ENCODE results near the gene TRIM32.

TRIM32 gene

GRCh38 chr9:116713271-116713670 lies 26.2 kb downstream of the TRIM32 start (continued):
- TF ChIP-seq TSHZ2 (CRISPR knock-in tag; IDR thresholded peaks at IDR 0.05) = no peak
- TF ChIP-seq GLIS3 (CRISPR knock-in tag; IDR thresholded peaks at IDR 0.05) = no peak
- TF ChIP-seq TCF4 (CRISPR knock-in tag; IDR thresholded peaks at IDR 0.05; ENCODE audit: borderline replicate concordance) = no peak
- TF ChIP-seq ZNF8 (CRISPR knock-in tag; IDR thresholded peaks at IDR 0.05) = no peak
- TF ChIP-seq CSDC2 (CRISPR knock-in tag; IDR thresholded peaks at IDR 0.05) = no peak
- TF ChIP-seq OSR1 (CRISPR knock-in tag; IDR thresholded peaks at IDR 0.05) = no peak
- no peak for TF ChIP-seq PATZ1 (CRISPR knock-in tag; IDR thresholded peaks at IDR 0.05; ENCODE audit: borderline replicate concordance)
- no peak for TF ChIP-seq ZNF70 (CRISPR knock-in tag; IDR thresholded peaks at IDR 0.05)
- no peak for TF ChIP-seq TOX (CRISPR knock-in tag; IDR thresholded peaks at IDR 0.05; ENCODE audit: borderline replicate concordance)

- TF ChIP-seq ARNTL (CRISPR knock-in tag; IDR thresholded peaks at IDR 0.05; ENCODE audit: borderline replicate concordance, low read depth) = no peak
- no peak for TF ChIP-seq ESRRG (CRISPR knock-in tag; IDR thresholded peaks at IDR 0.05)
- no peak for TF ChIP-seq RARB (CRISPR knock-in tag; IDR thresholded peaks at IDR 0.05)
- no peak for TF ChIP-seq SNAI2 (CRISPR knock-in tag; IDR thresholded peaks at IDR 0.05)
- no peak for TF ChIP-seq GLIS3 (CRISPR knock-in tag; IDR thresholded peaks at IDR 0.05)
- no peak for TF ChIP-seq PATZ1 (CRISPR knock-in tag; IDR thresholded peaks at IDR 0.05; ENCODE audit: borderline replicate concordance)
- no peak for TF ChIP-seq ZC3H10 (CRISPR knock-in tag; IDR thresholded peaks at IDR 0.05)
- no peak; the same call in 2 of the 3 replicates for ATAC-seq
Measured at GRCh38 chr9:116715751-116716150, 28.6 kb downstream of the TRIM32 start.

- no peak for ATAC-seq
- TF ChIP-seq GLIS3 (CRISPR knock-in tag; IDR thresholded peaks at IDR 0.05) (no peak), TSHZ2 (CRISPR knock-in tag; IDR thresholded peaks at IDR 0.05) (no peak), ZFP3 (CRISPR knock-in tag; IDR thresholded peaks at IDR 0.05) (no peak), RARB (CRISPR knock-in tag; IDR thresholded peaks at IDR 0.05) (no peak), ZNF8 (CRISPR knock-in tag; IDR thresholded peaks at IDR 0.05) (no peak), TCF4 (CRISPR knock-in tag; IDR thresholded peaks at IDR 0.05; ENCODE audit: borderline replicate concordance) (no peak), PATZ1 (CRISPR knock-in tag; IDR thresholded peaks at IDR 0.05; ENCODE audit: borderline replicate concordance) (no peak), TOX (CRISPR knock-in tag; IDR thresholded peaks at IDR 0.05; ENCODE audit: borderline replicate concordance) (no peak), ZNF565 (CRISPR knock-in tag; conservative IDR thresholded peaks at IDR 0.05; ENCODE audit: low read depth) (no peak), ISL1 (CRISPR knock-in tag; IDR thresholded peaks at IDR 0.05) (no peak), SNAI2 (CRISPR knock-in tag; IDR thresholded peaks at IDR 0.05) (no peak), OSR1 (CRISPR knock-in tag; IDR thresholded peaks at IDR 0.05) (no peak), ZFP30 (CRISPR knock-in tag; IDR thresholded peaks at IDR 0.05) (no peak), BACH2 (CRISPR knock-in tag; IDR thresholded peaks at IDR 0.05; ENCODE audit: borderline replicate concordance) (no peak), PPARA (CRISPR knock-in tag; IDR thresholded peaks at IDR 0.05; ENCODE audit: borderline replicate concordance) (no peak), ESRRG (CRISPR knock-in tag; IDR thresholded peaks at IDR 0.05) (no peak), CREB5 (CRISPR knock-in tag; IDR thresholded peaks at IDR 0.05; ENCODE audit: low read depth) (no peak)
- TF ChIP-seq, protein P1, sequence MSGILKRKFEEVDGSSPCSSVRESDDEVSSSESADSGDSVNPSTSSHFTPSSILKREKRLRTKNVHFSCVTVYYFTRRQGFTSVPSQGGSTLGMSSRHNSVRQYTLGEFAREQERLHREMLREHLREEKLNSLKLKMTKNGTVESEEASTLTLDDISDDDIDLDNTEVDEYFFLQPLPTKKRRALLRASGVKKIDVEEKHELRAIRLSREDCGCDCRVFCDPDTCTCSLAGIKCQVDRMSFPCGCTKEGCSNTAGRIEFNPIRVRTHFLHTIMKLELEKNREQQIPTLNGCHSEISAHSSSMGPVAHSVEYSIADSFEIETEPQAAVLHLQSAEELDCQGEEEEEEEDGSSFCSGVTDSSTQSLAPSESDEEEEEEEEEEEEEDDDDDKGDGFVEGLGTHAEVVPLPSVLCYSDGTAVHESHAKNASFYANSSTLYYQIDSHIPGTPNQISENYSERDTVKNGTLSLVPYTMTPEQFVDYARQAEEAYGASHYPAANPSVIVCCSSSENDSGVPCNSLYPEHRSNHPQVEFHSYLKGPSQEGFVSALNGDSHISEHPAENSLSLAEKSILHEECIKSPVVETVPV (CRISPR knock-in tag; IDR thresholded peaks at IDR 0.05) = no peak
Measured at GRCh38 chr9:116716438-116716837, 29.3 kb downstream of the TRIM32 start.

Measured in SK-N-SH treated with all-trans-retinoic acid at 6 μM for 48 hours (cell line).